Neural progenitor cell (in vitro differentiated cells): Measurements from ENCODE around the gene NFIL3.

ENCODE experiments used
- CTCF ChIP-seq: fragments of 200-600 bp; sonication (generic); IDR thresholded peaks from 2 replicates; pipeline ENCODE4 v1.5.1; 2017; ENCODE audit warnings: antibody characterized with exemption, mild to moderate bottlenecking
- EZH2 ChIP-seq: fragments of 200-600 bp; sonication (generic); IDR thresholded peaks from 2 replicates; pipeline ENCODE4 v1.6.1; 2017; ENCODE audit warnings: antibody characterized with exemption, mild to moderate bottlenecking, moderate library complexity
- EZH2phosphoT487 ChIP-seq: fragments of 200-600 bp; sonication (generic); IDR thresholded peaks from 2 replicates; pipeline ENCODE4 v1.6.1; 2017; ENCODE audit warnings: antibody characterized with exemption

GRCh38 chr9:91374939-91375338 is 48.7 kb downstream of the NFIL3 start:
- no peak for TF ChIP-seq CTCF
- no peak for TF ChIP-seq EZH2
- no peak for TF ChIP-seq EZH2phosphoT487
